AG04450 (cell line): ENCODE results near the gene IQSEC2. TPM values are rescaled to one million over a fixed set of nuclear protein-coding genes. Genes with fewer than 3 reads are reported as not detected.

Experiments
- CTCF ChIA-PET: fragments of 300-600, 350-600 bp; formaldehyde crosslinking; extraction: SDS; loops from one replicate; lab custom pipeline; 2022; ENCODE audit warnings: antibody characterized with exemption, inconsistent platforms; lab: Charles Lee
- POLR2A ChIA-PET: fragments of 350-600 bp; formaldehyde crosslinking; extraction: SDS; loops from one replicate; lab custom pipeline; 2021; ENCODE audit warnings: antibody characterized with exemption, inconsistent platforms; lab: Yijun Ruan, JAX
- DNase-seq: peaks from one replicate; pipeline ENCODE4 v3.0.0-alpha.2; 2011; ENCODE audit warnings: low read depth, low spot score
- H3K27ac ChIP-seq: one replicate; pipeline ENCODE4 v1.5.1; 2012; ENCODE audit warnings: low read depth, low read length, control low read depth
- H3K27me3 ChIP-seq: one replicate; pipeline ENCODE4 v1.6.0; 2012; ENCODE audit warnings: low read length; ENCODE audit not compliant: control insufficient read depth, insufficient read depth
- H3K4me3 ChIP-seq: 2 replicates; pipeline ENCODE4 v1.5.1; 2011; ENCODE audit warnings: mild to moderate bottlenecking, low read depth, low read length, control low read depth
- H3K9me3 ChIP-seq: 2 replicates; pipeline ENCODE4 v1.5.1; 2012; ENCODE audit warnings: low read length; ENCODE audit not compliant: control insufficient read depth, insufficient read depth
- CTCF ChIP-seq: IDR thresholded peaks from 2 replicates; pipeline ENCODE4 v1.5.1; 2011; ENCODE audit warnings: low read depth, low read length, control low read depth, inconsistent platforms
- polyA plus RNA-seq: library from polyadenylated mRNA; depleted of rRNA; stranded (reverse); fragments of >200 nt; gene quantifications from 2 replicates; pipeline ENCODE4 v1.2.3, GENCODE V29; 2011

The IQSEC2 gene
- polyA plus RNA-seq, 1 experiment = 9.1 TPM

GRCh38 chrX:53313728-53314105, 32.3 kb upstream of the IQSEC2 start:
- Histone ChIP-seq H3K27ac (peak overlapping the region; percentile 33), H3K9me3 (no peaks in the 10 kb centered on the region), H3K27me3 (no peaks in the 10 kb centered on the region), H3K4me3 (no peak overlapping the region)
- ChIA-PET POLR2A (interaction anchor here (1.0 to 1.9 kb wide), 3 partner anchors 88 to 167 kb away, joined by 3 to 4 read pairs (median 4); partner anchors contain the start of gene SMC1A), CTCF (interaction anchor here (0.8 to 4.9 kb wide), 18 partner anchors 10 to 168 kb away, joined by 3 to 32 read pairs (median 6); partner anchors contain the start of genes IQSEC2, RIBC1 and SMC1A)
- no peak for DNase-seq
- TF ChIP-seq CTCF = no peak

- Histone ChIP-seq H3K9me3 (no peaks in the 10 kb centered on the region), H3K27me3 (no peaks in the 10 kb centered on the region), H3K27ac (peak overlapping the region; percentile 33), H3K4me3 (no peak overlapping the region)
- no peak for DNase-seq
- peak; percentile 60 for TF ChIP-seq CTCF
- CTCF ChIA-PET = interaction anchor here (0.6 to 4.9 kb wide), 25 partner anchors 10 to 245 kb away, joined by 3 to 32 read pairs (median 5); partner anchors contain the start of genes IQSEC2, RIBC1 and SMC1A
- POLR2A ChIA-PET = interaction anchor here (1.0 to 1.9 kb wide), 3 partner anchors 88 to 168 kb away, joined by 3 to 4 read pairs (median 4); partner anchors contain the start of gene SMC1A
These were observed 31.8 kb upstream of the IQSEC2 start for GRCh38 chrX:53312946-53313727.

GRCh38 chrX:53309837-53310236, 28.5 kb upstream of the IQSEC2 start:
- TF ChIP-seq CTCF = no peak

GRCh38 chrX:53308836-53309235, 27.5 kb upstream of the IQSEC2 start:
- Histone ChIP-seq H3K4me3 (no peak overlapping the region), H3K9me3 (no peaks in the 10 kb centered on the region), H3K27me3 (no peaks in the 10 kb centered on the region), H3K27ac (no peak overlapping the region)
- POLR2A ChIA-PET = no interaction called here
- CTCF ChIA-PET = interaction anchor here (1.0 to 2.1 kb wide), 3 partner anchors 9 to 172 kb away, joined by 3 to 4 read pairs (median 3); no protein-coding TSS in a partner anchor
- TF ChIP-seq CTCF = no peak
- DNase-seq = no peak

More at GRCh38 chrX:53309837-53310236, 28.5 kb upstream of the IQSEC2 start:
- ChIA-PET POLR2A (interaction anchor here (0.5 kb wide), 1 partner anchor 48 kb away, joined by 3 read pairs; no protein-coding TSS in a partner anchor), CTCF (interaction anchor here (1.0 to 2.1 kb wide), 4 partner anchors 9 to 172 kb away, joined by 3 to 8 read pairs (median 4); no protein-coding TSS in a partner anchor)
- Histone ChIP-seq H3K4me3 (no peak overlapping the region), H3K27ac (no peak overlapping the region), H3K9me3 (no peaks in the 10 kb centered on the region), H3K27me3 (no peaks in the 10 kb centered on the region)
- DNase-seq = no peak
